Stimulated activated CD4-positive, alpha-beta T cell treated with anti-CD3 and anti-CD28 coated beads, Interleukin-4, amount 100 ng/mL, for 1 hour (primary cell): Measurements from ENCODE around the gene SRM.

Experiments used
- DNase-seq: peaks from one replicate; pipeline ENCODE4 v3.0.0-alpha.2; 2020

The SRM gene

DNA sequence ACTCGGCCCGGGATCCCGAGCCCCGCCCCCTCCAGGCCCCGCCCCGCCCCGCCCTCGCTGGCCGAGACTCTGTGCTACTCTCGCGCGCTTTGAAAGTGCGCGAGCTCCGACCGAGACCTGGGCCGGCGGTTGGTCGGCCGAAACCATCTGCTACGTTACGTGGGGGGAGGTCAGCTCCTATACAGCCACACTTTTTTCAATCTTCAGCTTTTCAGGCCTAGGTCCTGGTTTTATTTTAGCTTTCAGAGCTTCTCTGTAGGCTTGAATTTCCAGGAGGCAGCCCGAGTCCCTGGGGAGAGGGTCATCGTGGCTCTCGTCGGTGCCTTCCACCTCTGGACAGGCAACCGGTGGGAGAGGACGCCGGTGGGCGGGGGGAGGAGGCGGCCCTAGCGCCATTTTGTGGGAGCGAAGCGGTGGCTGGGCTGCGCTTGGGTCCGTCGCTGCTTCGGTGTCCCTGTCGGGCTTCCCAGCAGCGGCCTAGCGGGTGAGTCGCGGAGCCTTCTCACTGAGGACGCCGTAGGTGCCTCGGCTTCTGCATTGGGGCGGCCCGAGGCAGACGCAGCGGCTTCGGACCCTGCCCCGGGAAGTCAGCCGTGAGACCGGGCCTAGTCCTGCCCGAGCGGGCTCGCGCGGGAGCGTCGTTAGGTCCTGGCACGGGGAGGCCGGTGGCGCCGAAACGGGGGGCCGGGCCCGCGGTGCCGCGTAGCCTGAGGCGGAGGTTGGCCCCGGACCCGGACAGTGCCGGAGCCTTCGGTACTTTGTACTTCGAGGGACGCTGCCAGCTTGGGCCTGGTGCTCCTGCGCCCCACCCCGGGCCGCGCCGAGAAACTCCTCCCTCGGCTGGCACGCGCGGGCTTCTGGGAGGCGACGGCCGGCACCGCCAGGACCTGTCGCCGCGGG lies 47.3 kb downstream of the SRM start, which contains the start of gene TARDBP:
Gene TARDBP (plus strand): TSS at position 395 of the 900 bp plus-strand sequence. CDS start 1,074 bp downstream, outside the sequence.
- peak; percentile 92 for DNase-seq
